LNCAP (cell line): Measurements from ENCODE around the gene GRIK4.

Experiments
- CTCF ChIP-seq: fragments of 450-650 bp; IDR thresholded peaks from 2 replicates; pipeline ENCODE4 v1.5.1; 2017; ENCODE audit warnings: mild to moderate bottlenecking

Gene GRIK4

GRCh38 chr11:120666121-120666639 is 154.6 kb downstream of the GRIK4 start:
- no peak for TF ChIP-seq CTCF

GRCh38 chr11:120667281-120667680 is 155.7 kb downstream of the GRIK4 start:
- TF ChIP-seq CTCF = no peak

GRCh38 chr11:120667934-120668333 is 156.4 kb downstream of the GRIK4 start:
- TF ChIP-seq CTCF = no peak

- TF ChIP-seq CTCF = no peak
Measured at GRCh38 chr11:120668537-120668936, 157.0 kb downstream of the GRIK4 start.

GRCh38 chr11:120674542-120674941 is 163.0 kb downstream of the GRIK4 start:
- no peak for TF ChIP-seq CTCF

- TF ChIP-seq CTCF = no peak
Measured at GRCh38 chr11:120675171-120675570, 163.6 kb downstream of the GRIK4 start.

- no peak for TF ChIP-seq CTCF
Measured at GRCh38 chr11:120676991-120677390, 165.4 kb downstream of the GRIK4 start.

GRCh38 chr11:120680322-120680721 is 168.8 kb downstream of the GRIK4 start:
- TF ChIP-seq CTCF = no peak
